Mesendoderm (in vitro differentiated cells): ENCODE measurements around the gene ACKR4.

ENCODE experiments used
- DNase-seq: peaks from one replicate; pipeline ENCODE4 v3.0.0; 2013
- H2AK5ac ChIP-seq: 2 replicates; pipeline ENCODE4 v1.6.1; 2013; ENCODE audit warnings: low read length, inconsistent platforms
- H2BK120ac ChIP-seq: 2 replicates; pipeline ENCODE4 v1.6.1; 2013; ENCODE audit warnings: low read depth, mild to moderate bottlenecking, low read length, moderate library complexity, mixed read lengths
- H2BK15ac ChIP-seq: replicated peaks from 2 replicates; pipeline ENCODE4 v1.6.1; 2013; ENCODE audit warnings: low read depth, mild to moderate bottlenecking, moderate library complexity
- H2BK5ac ChIP-seq: 2 replicates; pipeline ENCODE4 v1.6.1; 2013; ENCODE audit warnings: low read length, inconsistent platforms
- H3K18ac ChIP-seq: 2 replicates; pipeline ENCODE4 v1.6.1; 2013; ENCODE audit warnings: mild to moderate bottlenecking, low read length, mixed read lengths
- H3K23ac ChIP-seq: one replicate; pipeline ENCODE4 v1.6.1; 2013; ENCODE audit warnings: low read length
- H3K27ac ChIP-seq: 2 replicates; pipeline ENCODE4 v1.5.1; 2013; ENCODE audit warnings: low read depth, mild to moderate bottlenecking, inconsistent platforms, low read length, moderate library complexity
- H3K27me3 ChIP-seq: 2 replicates; pipeline ENCODE4 v1.6.1; 2013; ENCODE audit warnings: low read length, control low read depth, mild to moderate bottlenecking, inconsistent platforms; ENCODE audit not compliant: insufficient read depth, poor library complexity
- H3K36me3 ChIP-seq: 2 replicates; pipeline ENCODE4 v1.6.1; 2013; ENCODE audit warnings: low read length, inconsistent platforms; ENCODE audit not compliant: control insufficient read depth, insufficient read depth
- H3K4ac ChIP-seq: one replicate; pipeline ENCODE4 v1.6.1; 2013; ENCODE audit warnings: low read depth, mild to moderate bottlenecking, low read length, moderate library complexity
- H3K4me1 ChIP-seq: 2 replicates; pipeline ENCODE4 v1.6.1; 2013; ENCODE audit warnings: low read depth, low read length, inconsistent platforms; ENCODE audit not compliant: control insufficient read depth
- H3K4me2 ChIP-seq: 2 replicates; pipeline ENCODE4 v1.6.1; 2013; ENCODE audit warnings: low read length
- H3K4me3 ChIP-seq: 2 replicates; pipeline ENCODE4 v1.5.1; 2013; ENCODE audit warnings: mild to moderate bottlenecking, low read length
- H3K56ac ChIP-seq: one replicate; pipeline ENCODE4 v1.6.1; 2013; ENCODE audit warnings: low read length
- H3K79me1 ChIP-seq: 2 replicates; pipeline ENCODE4 v1.6.1; 2013; ENCODE audit warnings: low read length, inconsistent platforms
- H3K79me2 ChIP-seq: 2 replicates; pipeline ENCODE4 v1.6.1; 2013; ENCODE audit warnings: mild to moderate bottlenecking, low read length; ENCODE audit not compliant: control insufficient read depth, insufficient read depth
- H3K9ac ChIP-seq: 2 replicates; pipeline ENCODE4 v1.6.1; 2013; ENCODE audit warnings: low read length, inconsistent platforms
- H4K5ac ChIP-seq: one replicate; pipeline ENCODE4 v1.6.1; 2013; ENCODE audit warnings: low read length
- H4K8ac ChIP-seq: one replicate; pipeline ENCODE4 v1.6.1; 2013; ENCODE audit warnings: low read depth, mild to moderate bottlenecking, control low read depth, low read length, moderate library complexity
- WGBS: extraction: QIAGEN DNeasy Blood & Tissue Kit; methylation state at CpG from one replicate; pipeline ENCODE4 v1.1.7; 2013; ENCODE audit warnings: low lambda C conversion rate, missing lambda C conversion rate; ENCODE audit not compliant: insufficient coverage; ENCODE audit errors: extremely low coverage; 5-methylcytosine and 5-hydroxymethylcytosine counted together

ACKR4 gene

GRCh38 chr3:132622761-132623160, 25.7 kb downstream of the ACKR4 start:
- Histone ChIP-seq H2BK15ac (no peak overlapping the region), H3K4me1 (no peaks in the 10 kb centered on the region), H3K4me3 (no peak overlapping the region)

GRCh38 chr3:132623646-132624045, 26.6 kb downstream of the ACKR4 start:
- no peak overlapping the region for H4K8ac ChIP-seq
- H2BK5ac ChIP-seq, result no peak overlapping the region
- H3K9ac ChIP-seq, result no peak overlapping the region
- no peak overlapping the region for H2BK120ac ChIP-seq
- H2BK15ac ChIP-seq, result no peak overlapping the region
- no peak overlapping the region for H3K27ac ChIP-seq
- no peak overlapping the region for H3K18ac ChIP-seq
- H3K79me1 ChIP-seq, result no peaks in the 10 kb centered on the region
- H3K4me3 ChIP-seq, result no peak overlapping the region
- no peak overlapping the region for H3K4me2 ChIP-seq
- H2AK5ac ChIP-seq, result no peak overlapping the region
- H3K23ac ChIP-seq, result no peak overlapping the region
- WGBS, result no CpG with 5 or more reads among the region's 1 CpG
- H3K4ac ChIP-seq, result no peak overlapping the region
- no peaks in the 10 kb centered on the region for H3K79me2 ChIP-seq
- DNase-seq, result no peak
- H3K56ac ChIP-seq, result no peak overlapping the region
- no peaks in the 10 kb centered on the region for H3K36me3 ChIP-seq
- no peak overlapping the region for H4K5ac ChIP-seq
- H3K27me3 ChIP-seq, result no peaks in the 10 kb centered on the region
- H3K4me1 ChIP-seq, result no peaks in the 10 kb centered on the region

More at GRCh38 chr3:132622761-132623160, 25.7 kb downstream of the ACKR4 start:
- no peak overlapping the region for H2BK120ac ChIP-seq
- H2AK5ac ChIP-seq, result no peak overlapping the region
- no peak overlapping the region for H3K56ac ChIP-seq
- H3K4ac ChIP-seq, result no peak overlapping the region
- WGBS, result no CpG with 5 or more reads among the region's 1 CpG
- H4K8ac ChIP-seq, result no peak overlapping the region
- H3K18ac ChIP-seq, result no peak overlapping the region
- H3K4me2 ChIP-seq, result no peak overlapping the region
- no peaks in the 10 kb centered on the region for H3K36me3 ChIP-seq
- no peaks in the 10 kb centered on the region for H3K27me3 ChIP-seq
- H3K79me1 ChIP-seq, result no peaks in the 10 kb centered on the region
- no peak overlapping the region for H4K5ac ChIP-seq
- no peak overlapping the region for H3K23ac ChIP-seq
- no peak overlapping the region for H3K9ac ChIP-seq
- H2BK5ac ChIP-seq, result no peak overlapping the region
- no peak for DNase-seq
- no peaks in the 10 kb centered on the region for H3K79me2 ChIP-seq
- no peak overlapping the region for H3K27ac ChIP-seq

- no peak overlapping the region for H3K9ac ChIP-seq
- H3K4me2 ChIP-seq, result no peak overlapping the region
- H2BK120ac ChIP-seq, result no peak overlapping the region
- H3K4ac ChIP-seq, result no peak overlapping the region
- DNase-seq, result peak; percentile 37
- no peak overlapping the region for H3K4me3 ChIP-seq
- no peak overlapping the region for H3K27ac ChIP-seq
- H3K79me1 ChIP-seq, result no peaks in the 10 kb centered on the region
- no peak overlapping the region for H2BK5ac ChIP-seq
- no peaks in the 10 kb centered on the region for H3K36me3 ChIP-seq
- no peak overlapping the region for H2AK5ac ChIP-seq
- H3K27me3 ChIP-seq, result no peaks in the 10 kb centered on the region
- no peaks in the 10 kb centered on the region for H3K4me1 ChIP-seq
- no peak overlapping the region for H2BK15ac ChIP-seq
- H4K5ac ChIP-seq, result no peak overlapping the region
- H3K56ac ChIP-seq, result no peak overlapping the region
- H3K18ac ChIP-seq, result no peak overlapping the region
- no peaks in the 10 kb centered on the region for H3K79me2 ChIP-seq
- no CpG with 5 or more reads among the region's 7 CpGs for WGBS
- H4K8ac ChIP-seq, result no peak overlapping the region
- H3K23ac ChIP-seq, result no peak overlapping the region
These were observed 27.7 kb downstream of the ACKR4 start for GRCh38 chr3:132624790-132625189.

- no peaks in the 10 kb centered on the region for H3K4me1 ChIP-seq
- no peak overlapping the region for H3K56ac ChIP-seq
- no peaks in the 10 kb centered on the region for H3K79me2 ChIP-seq
- no peaks in the 10 kb centered on the region for H3K27me3 ChIP-seq
- H3K4ac ChIP-seq, result no peak overlapping the region
- H2BK5ac ChIP-seq, result no peak overlapping the region
- no peak overlapping the region for H3K27ac ChIP-seq
- H2BK15ac ChIP-seq, result no peak overlapping the region
- no peaks in the 10 kb centered on the region for H3K36me3 ChIP-seq
- no peak overlapping the region for H2BK120ac ChIP-seq
- no peak overlapping the region for H3K18ac ChIP-seq
- no peak overlapping the region for H3K9ac ChIP-seq
- H3K4me2 ChIP-seq, result no peak overlapping the region
- H3K23ac ChIP-seq, result no peak overlapping the region
- no peaks in the 10 kb centered on the region for H3K79me1 ChIP-seq
- no peak overlapping the region for H4K5ac ChIP-seq
- H3K4me3 ChIP-seq, result no peak overlapping the region
- WGBS, result no CpG with 5 or more reads among the region's 1 CpG
- no peak overlapping the region for H2AK5ac ChIP-seq
- no peak for DNase-seq
- H4K8ac ChIP-seq, result no peak overlapping the region
These were observed 28.5 kb downstream of the ACKR4 start for GRCh38 chr3:132625613-132626012.

- Histone ChIP-seq H4K8ac (no peak overlapping the region), H2BK5ac (no peak overlapping the region), H2AK5ac (no peak overlapping the region), H2BK15ac (no peak overlapping the region), H3K4ac (no peak overlapping the region), H3K4me1 (no peaks in the 10 kb centered on the region), H3K79me1 (no peaks in the 10 kb centered on the region), H3K79me2 (no peaks in the 10 kb centered on the region), H3K4me3 (no peak overlapping the region), H3K9ac (no peak overlapping the region), H3K27ac (no peak overlapping the region), H4K5ac (no peak overlapping the region), H3K23ac (no peak overlapping the region), H3K27me3 (no peaks in the 10 kb centered on the region), H3K56ac (no peak overlapping the region), H3K18ac (no peak overlapping the region), H2BK120ac (no peak overlapping the region), H3K4me2 (no peak overlapping the region), H3K36me3 (no peaks in the 10 kb centered on the region)
- WGBS, result no CpG with 5 or more reads among the region's 6 CpGs
- no peak for DNase-seq
These were observed 29.9 kb downstream of the ACKR4 start for GRCh38 chr3:132626955-132627354.

GRCh38 chr3:132628157-132628556, 31.1 kb downstream of the ACKR4 start:
- H3K36me3 ChIP-seq, result no peaks in the 10 kb centered on the region
- H3K4ac ChIP-seq, result no peak overlapping the region

More at GRCh38 chr3:132628157-132628556, 31.1 kb downstream of the ACKR4 start:
- Histone ChIP-seq H2BK5ac (no peak overlapping the region), H3K4me1 (no peaks in the 10 kb centered on the region), H2BK120ac (no peak overlapping the region), H3K79me2 (no peaks in the 10 kb centered on the region), H2BK15ac (no peak overlapping the region), H4K8ac (no peak overlapping the region), H3K27me3 (no peaks in the 10 kb centered on the region), H3K4me3 (no peak overlapping the region), H2AK5ac (no peak overlapping the region), H3K56ac (no peak overlapping the region), H3K4me2 (no peak overlapping the region), H3K9ac (no peak overlapping the region), H4K5ac (no peak overlapping the region), H3K18ac (no peak overlapping the region), H3K23ac (no peak overlapping the region), H3K27ac (no peak overlapping the region), H3K79me1 (no peaks in the 10 kb centered on the region)
- 100% methylated on average over 1 of the region's 2 CpGs for WGBS
- DNase-seq, result no peak
